ENCODE data around the gene ANKRD20A1.
"Not testable (repeated sequence)": the region's sequence is repeated elsewhere in the genome, so short reads cannot be mapped to it uniquely, and the experiment has no call there.

ANKRD20A1 gene

DNA sequence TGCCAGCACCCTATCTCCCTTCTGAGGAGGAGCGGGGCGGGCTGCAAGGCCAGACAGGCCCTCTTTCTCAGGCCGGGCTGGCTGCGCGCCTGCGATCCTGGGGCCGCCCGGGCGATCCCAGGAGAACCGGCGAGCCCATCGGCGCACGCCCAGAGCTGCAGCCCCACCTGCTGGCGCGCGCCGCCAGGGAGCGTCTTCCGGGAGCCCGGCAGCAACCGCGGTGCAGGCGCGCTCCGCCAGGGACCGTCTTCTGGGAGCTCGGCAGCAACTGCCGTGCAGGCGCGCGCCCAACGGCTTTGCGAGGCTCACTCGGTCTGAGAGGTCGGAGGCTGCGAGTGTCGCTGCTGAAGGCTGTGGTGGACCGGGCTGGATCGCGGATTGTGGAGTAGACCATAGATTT is at the start of gene ANKRD20A1:
TSS of gene ANKRD20A1 (plus strand) at position 61 of the 400 bp plus-strand sequence. CDS start 496 bp downstream, outside the sequence.
- DNase-seq: peak; percentile 6

DNA sequence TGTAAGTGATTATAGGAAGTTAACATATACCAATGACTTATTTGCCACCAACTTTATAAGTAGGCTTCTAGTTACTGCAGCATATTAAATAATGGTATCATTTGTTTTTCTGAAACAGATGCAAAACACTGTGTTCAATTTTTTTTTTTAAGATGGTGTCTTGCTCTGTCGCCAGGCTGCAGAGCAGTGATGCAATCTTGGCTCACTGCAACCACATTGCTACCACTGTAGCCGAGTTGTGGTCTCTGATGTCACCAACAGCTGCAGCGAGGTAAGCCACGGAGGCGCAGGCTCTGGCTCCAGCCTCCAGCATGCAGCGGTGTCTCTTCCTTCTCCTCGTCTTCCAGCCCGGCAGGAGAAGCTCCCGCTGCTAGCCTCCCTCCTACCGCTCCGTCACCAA is 26.6 kb upstream of the ANKRD20A1 start:
- DNase-seq: not testable (repeated sequence)
